ENCODE results near the gene MROH8.
"Not testable (repeated sequence)": the region's sequence is repeated elsewhere in the genome, so short reads cannot be mapped to it uniquely, and the experiment has no call there.

Gene MROH8

GRCh38 chr20:37077009-37077408 lies 102.3 kb downstream of the MROH8 start:
- no peak for DNase-seq

- no peak for DNase-seq
These were observed 103.2 kb downstream of the MROH8 start for GRCh38 chr20:37075932-37076685.

- DNase-seq: no peak
These were observed 106.8 kb downstream of the MROH8 start for GRCh38 chr20:37072293-37073196.

GRCh38 chr20:37071481-37071911 lies 107.9 kb downstream of the MROH8 start:
- peak; percentile 15 for DNase-seq

- DNase-seq: not testable (repeated sequence)
These were observed 109.8 kb downstream of the MROH8 start for GRCh38 chr20:37069563-37069962.

- DNase-seq: no peak
These were observed 113.2 kb downstream of the MROH8 start for GRCh38 chr20:37066168-37066567.

GRCh38 chr20:37055276-37055675 lies 124.1 kb downstream of the MROH8 start:
- DNase-seq: no peak

GRCh38 chr20:37053230-37053950 lies 126.0 kb downstream of the MROH8 start:
- no peak for DNase-seq
